BE2C (cell line): ENCODE measurements around the gene NEK3.

ENCODE experiments used
- DNase-seq: peaks from one replicate; pipeline ENCODE4 v3.0.0-alpha.2; 2020
- H3K27me3 ChIP-seq: fragments of 250-450 bp; sonication (Bioruptor Pico); 2 replicates; pipeline ENCODE4 v1.5.1; 2020; ENCODE audit warnings: mild to moderate bottlenecking
- H3K36me3 ChIP-seq: fragments of 250-450 bp; sonication (Bioruptor Pico); 2 replicates; pipeline ENCODE4 v1.5.1; 2020; ENCODE audit warnings: mild to moderate bottlenecking
- H3K4me1 ChIP-seq: fragments of 250-450 bp; sonication (Bioruptor Pico); 2 replicates; pipeline ENCODE4 v1.5.1; 2020
- H3K4me3 ChIP-seq: 2 replicates; pipeline ENCODE4 v1.5.1; 2011; ENCODE audit warnings: low read depth, low read length
- H3K9me3 ChIP-seq: fragments of 250-450 bp; sonication (Bioruptor Pico); 2 replicates; pipeline ENCODE4 v1.5.1; 2020
- TF ChIP-seq, protein P1 (sequence below): IDR thresholded peaks from 2 replicates; pipeline ENCODE4 v1.5.1; 2012; ENCODE audit warnings: mild to moderate bottlenecking, low read depth, low read length

NEK3 gene

DNA sequence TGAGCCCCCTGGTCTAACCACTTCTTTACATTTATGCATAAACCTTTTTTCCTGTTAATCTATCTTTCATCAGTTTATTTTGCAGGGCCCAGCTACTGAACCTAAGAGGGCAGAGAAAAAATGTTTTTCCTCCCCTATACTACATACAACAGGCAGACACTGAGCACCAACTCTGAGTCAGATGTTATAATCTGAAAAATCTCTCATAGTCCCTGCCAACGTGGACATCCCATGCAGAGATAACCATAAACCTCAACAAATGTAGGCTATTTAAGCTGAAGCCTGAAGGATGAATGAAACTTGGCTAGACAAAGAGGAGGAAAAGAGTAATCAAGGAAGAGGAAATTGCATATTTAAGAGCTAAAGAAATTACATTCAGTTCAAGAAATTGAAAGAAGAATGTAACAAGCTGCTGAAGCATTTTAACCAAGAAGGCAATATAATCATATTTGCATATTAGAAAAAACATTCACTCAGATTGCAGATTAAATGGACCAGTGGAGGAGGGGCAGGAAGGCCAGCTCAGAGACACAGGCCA lies 2.6 kb downstream of the NEK3 start:
- no peaks in the 10 kb centered on the region for H3K27me3 ChIP-seq
- no peaks in the 10 kb centered on the region; the same call in 1 of the 2 replicates for H3K4me1 ChIP-seq
- no peak for DNase-seq
- H3K36me3 ChIP-seq: no peaks in the 10 kb centered on the region
- H3K4me3 ChIP-seq: no peak overlapping the region
- TF ChIP-seq, protein P1, sequence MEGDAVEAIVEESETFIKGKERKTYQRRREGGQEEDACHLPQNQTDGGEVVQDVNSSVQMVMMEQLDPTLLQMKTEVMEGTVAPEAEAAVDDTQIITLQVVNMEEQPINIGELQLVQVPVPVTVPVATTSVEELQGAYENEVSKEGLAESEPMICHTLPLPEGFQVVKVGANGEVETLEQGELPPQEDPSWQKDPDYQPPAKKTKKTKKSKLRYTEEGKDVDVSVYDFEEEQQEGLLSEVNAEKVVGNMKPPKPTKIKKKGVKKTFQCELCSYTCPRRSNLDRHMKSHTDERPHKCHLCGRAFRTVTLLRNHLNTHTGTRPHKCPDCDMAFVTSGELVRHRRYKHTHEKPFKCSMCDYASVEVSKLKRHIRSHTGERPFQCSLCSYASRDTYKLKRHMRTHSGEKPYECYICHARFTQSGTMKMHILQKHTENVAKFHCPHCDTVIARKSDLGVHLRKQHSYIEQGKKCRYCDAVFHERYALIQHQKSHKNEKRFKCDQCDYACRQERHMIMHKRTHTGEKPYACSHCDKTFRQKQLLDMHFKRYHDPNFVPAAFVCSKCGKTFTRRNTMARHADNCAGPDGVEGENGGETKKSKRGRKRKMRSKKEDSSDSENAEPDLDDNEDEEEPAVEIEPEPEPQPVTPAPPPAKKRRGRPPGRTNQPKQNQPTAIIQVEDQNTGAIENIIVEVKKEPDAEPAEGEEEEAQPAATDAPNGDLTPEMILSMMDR: no peak
- H3K9me3 ChIP-seq: peaks cover 4% of the 10 kb centered on the region

- no peaks in the 10 kb centered on the region for H3K27me3 ChIP-seq
- no peak for DNase-seq
Observed at GRCh38 chr13:52155177-52155576, 4.2 kb downstream of the NEK3 start.

DNA sequence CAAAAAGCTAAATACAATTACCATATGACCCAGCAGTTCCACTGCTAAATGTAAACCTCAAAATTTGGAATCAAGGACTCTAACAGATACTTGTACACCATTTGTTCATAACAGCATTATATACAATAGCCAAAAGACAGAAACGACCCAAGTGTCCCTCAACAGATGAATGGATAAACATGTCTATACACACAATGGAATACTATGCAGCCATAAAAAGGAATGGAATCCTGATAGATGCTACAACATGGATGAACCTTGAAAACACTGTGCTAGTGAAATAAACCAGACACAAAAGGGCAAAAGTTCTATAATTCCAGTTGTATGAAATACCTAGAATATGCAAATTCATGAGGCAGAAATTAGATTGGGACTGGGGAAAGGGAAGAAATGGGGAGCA lies 12.2 kb downstream of the NEK3 start:
- Histone ChIP-seq H3K27me3 (no peaks in the 10 kb centered on the region), H3K4me1 (no peaks in the 10 kb centered on the region), H3K9me3 (no peaks in the 10 kb centered on the region), H3K36me3 (no peaks in the 10 kb centered on the region; the same call in 1 of the 2 replicates), H3K4me3 (no peak overlapping the region)
- TF ChIP-seq, protein P1: no peak
- no peak for DNase-seq

More at GRCh38 chr13:52155177-52155576, 4.2 kb downstream of the NEK3 start:
- Histone ChIP-seq H3K4me3 (no peak overlapping the region), H3K9me3 (peaks cover 4% of the 10 kb centered on the region), H3K36me3 (no peaks in the 10 kb centered on the region), H3K4me1 (no peaks in the 10 kb centered on the region; the same call in 1 of the 2 replicates)
- TF ChIP-seq, protein P1: no peak

GRCh38 chr13:52141299-52141698 lies 18.1 kb downstream of the NEK3 start:
- Histone ChIP-seq H3K4me3 (no peak overlapping the region), H3K36me3 (no peaks in the 10 kb centered on the region; the same call in none of the 2 replicates), H3K4me1 (no peaks in the 10 kb centered on the region), H3K27me3 (no peaks in the 10 kb centered on the region), H3K9me3 (no peaks in the 10 kb centered on the region)
- no peak for DNase-seq
- TF ChIP-seq, protein P1: no peak

DNA sequence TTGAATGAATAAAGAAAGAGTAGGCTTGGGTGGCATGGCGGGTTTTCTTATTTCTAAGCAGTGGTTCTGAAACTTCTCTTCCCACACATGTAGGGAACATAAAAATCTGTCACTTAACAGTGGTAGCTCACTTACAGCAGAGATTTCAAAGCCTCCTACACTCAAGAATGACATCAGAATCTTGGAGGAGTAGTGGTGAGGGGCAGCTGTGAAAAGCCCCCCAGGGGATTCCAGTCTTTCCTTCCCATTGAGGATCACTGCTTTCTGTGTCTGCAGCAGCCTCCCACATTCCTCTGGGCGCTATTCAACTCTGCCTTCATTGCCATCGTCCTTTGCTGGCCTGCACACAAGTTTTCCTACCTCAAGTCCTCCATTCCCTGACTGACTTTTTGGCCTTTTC lies 21.9 kb downstream of the NEK3 start:
- DNase-seq: no peak
- no peaks in the 10 kb centered on the region; the same call in none of the 2 replicates for H3K36me3 ChIP-seq
- H3K9me3 ChIP-seq: no peaks in the 10 kb centered on the region
- no peak overlapping the region for H3K4me3 ChIP-seq
- no peaks in the 10 kb centered on the region for H3K4me1 ChIP-seq
- H3K27me3 ChIP-seq: no peaks in the 10 kb centered on the region
- TF ChIP-seq, protein P1: no peak

DNA sequence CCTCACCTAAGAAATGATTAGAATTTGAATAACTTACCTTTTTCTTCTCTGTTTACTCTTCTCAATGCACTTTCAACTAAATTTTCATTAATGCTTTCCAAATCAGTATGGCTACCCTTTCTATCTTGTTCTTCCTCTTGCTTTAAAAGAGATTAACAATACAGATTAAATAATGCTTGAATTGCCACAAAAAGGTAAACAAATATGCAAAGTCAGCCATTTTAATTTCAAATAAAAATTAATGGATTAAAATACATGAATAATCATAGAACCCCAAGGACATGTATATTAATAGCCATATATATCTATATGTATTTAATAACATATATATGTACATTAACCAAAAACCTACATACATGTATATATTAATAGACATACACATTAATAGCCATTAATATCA lies 22.6 kb downstream of the NEK3 start:
- H3K9me3 ChIP-seq: no peaks in the 10 kb centered on the region
- H3K27me3 ChIP-seq: no peaks in the 10 kb centered on the region
- no peaks in the 10 kb centered on the region for H3K4me1 ChIP-seq
- peaks cover 3% of the 10 kb centered on the region; the same call in 1 of the 2 replicates for H3K36me3 ChIP-seq
- H3K4me3 ChIP-seq: no peak overlapping the region
- TF ChIP-seq, protein P1: no peak
- DNase-seq: no peak
